C4-2B (cell line): ENCODE data around the gene SAV1.

ENCODE experiments used
- H3K27ac ChIP-seq: fragments of 450-650 bp; 2 replicates; pipeline ENCODE4 v1.5.1; 2017
- CTCF ChIP-seq: fragments of 450-650 bp; conservative IDR thresholded peaks from 2 replicates; pipeline ENCODE4 v1.5.1; 2017; ENCODE audit warnings: mild to moderate bottlenecking
- ZFX ChIP-seq: fragments of 450-650 bp; IDR thresholded peaks from 2 replicates; pipeline ENCODE4 v1.6.1; 2017

The SAV1 gene

DNA sequence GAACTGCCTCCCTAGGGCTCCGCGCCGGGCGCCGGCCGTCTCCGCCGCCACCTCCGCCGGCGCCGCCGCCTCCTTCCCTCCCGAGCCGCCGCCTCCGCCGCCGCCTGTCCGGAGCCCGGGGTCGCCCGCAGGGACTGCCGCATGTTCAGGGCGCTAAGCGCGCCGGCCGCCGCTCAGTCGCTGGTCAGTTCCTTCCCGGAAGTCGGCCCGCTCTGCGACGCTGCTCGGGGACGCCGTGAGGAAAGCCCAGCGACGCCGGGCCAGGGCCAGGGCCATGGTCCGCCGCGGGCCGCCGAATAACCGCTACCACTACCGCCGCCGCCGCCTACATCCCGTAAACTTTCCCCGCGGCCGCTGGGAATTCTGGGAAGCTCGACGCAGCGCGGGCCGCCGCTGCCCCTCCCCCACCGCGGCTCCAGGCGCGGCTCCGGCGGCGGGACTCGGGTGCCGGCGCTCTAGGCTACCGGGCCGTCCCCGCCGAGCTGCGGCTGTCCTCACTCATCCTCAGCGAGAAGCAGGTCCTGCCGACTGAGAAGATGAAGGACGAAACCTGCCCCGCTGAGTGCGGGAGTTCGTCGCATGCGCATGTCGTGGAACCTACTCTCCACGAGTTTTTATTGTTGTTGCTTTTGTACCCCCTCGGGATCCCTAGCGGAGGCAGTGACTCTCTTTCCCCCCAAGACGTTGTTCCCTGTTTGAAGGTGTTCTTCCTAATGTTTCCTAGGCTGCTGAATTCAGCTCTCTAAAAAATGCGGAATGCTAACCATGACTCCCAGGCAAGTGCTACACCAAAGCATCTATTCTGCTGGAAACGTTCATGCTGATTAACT lies at the start of gene SAV1:
Gene SAV1 (minus strand): TSS at position 311 of the 830 bp plus-strand sequence. CDS start 339 bp downstream, outside the sequence.
- TF ChIP-seq ZFX, result peak; percentile 73
- TF ChIP-seq CTCF, result peak; percentile 8

GRCh38 chr14:50717811-50718210 lies 49.7 kb upstream of the SAV1 start:
- no peak overlapping the region for H3K27ac ChIP-seq
- TF ChIP-seq CTCF (no peak), ZFX (no peak)

More for the DNA sequence above, at the start of gene SAV1:
- H3K27ac ChIP-seq, result peak within 1 kb of the TSS; percentile 80

DNA sequence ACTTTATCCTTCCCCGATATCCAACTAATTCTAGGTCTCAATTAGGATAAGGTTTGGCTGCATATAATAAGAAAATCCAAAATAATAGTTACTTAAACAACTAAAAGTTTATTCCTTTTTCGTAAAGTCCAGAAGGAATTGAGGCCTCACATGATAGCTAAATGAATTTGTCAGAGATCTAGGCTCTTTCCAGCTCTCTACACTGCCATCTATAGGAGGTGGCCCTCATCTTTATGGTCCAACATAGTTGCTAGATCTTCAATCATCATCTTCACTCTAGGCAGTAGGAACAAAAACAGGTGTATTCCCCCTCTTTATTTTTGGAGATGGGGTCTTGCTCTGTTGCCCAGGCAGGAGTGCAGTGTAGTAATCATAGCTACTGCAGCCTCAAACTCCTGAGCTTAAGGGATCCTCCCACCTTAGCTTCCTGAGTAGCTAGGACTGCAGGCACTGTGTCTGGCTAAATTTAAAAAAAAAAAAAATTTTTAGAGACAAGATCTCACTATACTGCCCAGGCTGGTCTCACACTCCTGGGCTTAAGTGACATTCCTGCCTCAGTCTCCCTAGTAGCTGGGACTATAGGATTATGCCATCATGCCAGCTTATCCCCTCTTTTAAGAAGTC lies 46.5 kb upstream of the SAV1 start:
- TF ChIP-seq ZFX (no peak), CTCF (peak; percentile 75)
- H3K27ac ChIP-seq, result no peak overlapping the region

DNA sequence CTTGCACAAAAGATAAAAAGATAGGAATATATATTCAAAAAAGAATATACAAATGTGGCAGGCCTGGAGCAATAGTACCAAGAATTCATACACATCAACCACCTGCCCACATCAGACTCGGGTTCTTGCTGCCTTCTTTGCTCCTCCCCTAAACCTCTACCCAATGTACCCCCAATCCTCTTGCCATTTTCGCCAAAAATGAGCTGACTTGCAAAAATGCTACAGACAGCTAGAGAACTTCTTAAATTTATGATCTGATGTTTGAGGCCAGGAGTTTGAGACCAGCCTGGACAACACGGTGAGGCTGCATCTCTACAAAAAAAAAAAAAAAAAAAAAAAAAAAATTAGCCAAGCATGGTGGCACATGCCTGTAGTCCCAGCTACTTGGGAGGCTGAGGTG lies 42.9 kb upstream of the SAV1 start:
- no peak for TF ChIP-seq CTCF
- no peak for TF ChIP-seq ZFX

DNA sequence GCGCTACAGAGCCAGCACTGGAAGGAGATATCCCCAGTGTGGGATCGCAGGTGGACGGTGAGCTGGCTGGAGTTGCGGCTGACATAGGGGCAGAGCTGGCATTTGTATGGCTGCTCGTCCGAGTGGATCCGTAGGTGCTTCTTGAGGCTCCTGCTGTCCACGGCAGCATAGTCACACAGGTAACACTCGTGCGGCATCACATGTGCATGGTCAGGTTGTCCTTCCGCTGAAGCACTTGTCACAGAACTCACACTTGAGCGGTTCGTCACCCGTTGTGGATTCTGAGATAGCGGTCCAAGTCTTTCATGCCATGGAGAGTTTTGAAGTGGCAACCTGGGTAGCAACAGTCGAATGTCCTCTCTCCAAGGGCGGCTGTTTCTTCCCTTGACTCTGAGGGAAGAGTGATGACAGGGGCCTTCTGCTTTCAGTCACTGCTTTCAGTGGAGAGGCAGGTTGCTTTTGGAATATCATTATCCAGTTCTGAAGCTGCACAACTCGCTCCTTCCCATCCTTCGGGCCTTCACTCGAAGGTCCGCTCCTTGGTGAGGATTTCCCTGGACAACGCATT lies 37.0 kb upstream of the SAV1 start:
- no peak overlapping the region for H3K27ac ChIP-seq
- TF ChIP-seq ZFX (no peak), CTCF (no peak)

More for the DNA sequence above, 42.9 kb upstream of the SAV1 start:
- H3K27ac ChIP-seq, result no peak overlapping the region

DNA sequence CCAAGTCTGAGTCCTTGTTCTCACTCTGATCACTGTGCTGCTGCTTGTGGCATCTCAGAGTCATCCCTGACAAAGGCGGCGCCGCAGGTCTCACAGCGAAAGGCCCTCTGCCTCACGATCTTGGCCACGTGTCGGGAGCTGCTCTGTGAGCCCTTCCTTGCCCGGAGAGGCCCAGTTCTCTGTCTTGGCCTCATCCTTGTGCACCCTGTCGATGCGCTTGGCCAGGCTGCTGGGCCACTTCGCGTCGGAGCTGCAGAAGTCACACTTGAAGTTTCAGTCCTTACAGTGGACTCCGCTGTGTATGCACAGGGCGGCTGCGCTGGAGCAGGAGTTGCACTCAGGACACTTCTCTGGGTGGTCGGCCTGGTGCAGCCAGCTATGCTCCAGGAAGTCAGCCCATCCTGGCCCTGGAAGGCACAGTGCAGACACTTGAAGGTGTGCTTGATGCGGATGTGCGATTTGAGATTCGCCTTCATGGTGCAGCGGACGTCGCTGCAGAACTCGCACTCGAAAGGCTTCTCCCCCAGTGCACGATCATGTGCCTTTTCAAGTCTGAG lies 36.4 kb upstream of the SAV1 start:
- no peak overlapping the region for H3K27ac ChIP-seq
- TF ChIP-seq CTCF (no peak), ZFX (no peak)
